HG02840 (cell line): ENCODE results near the gene ADAM15.

Source experiments
- ATAC-seq: cut with Tn5 transposase; IDR thresholded peaks from one replicate; pipeline ENCODE4 v1.9.1; 2021; ENCODE audit warnings: mild to moderate bottlenecking, moderate library complexity, moderate number of reproducible peaks; ENCODE audit not compliant: unreplicated experiment, low FRiP score

The ADAM15 gene

DNA sequence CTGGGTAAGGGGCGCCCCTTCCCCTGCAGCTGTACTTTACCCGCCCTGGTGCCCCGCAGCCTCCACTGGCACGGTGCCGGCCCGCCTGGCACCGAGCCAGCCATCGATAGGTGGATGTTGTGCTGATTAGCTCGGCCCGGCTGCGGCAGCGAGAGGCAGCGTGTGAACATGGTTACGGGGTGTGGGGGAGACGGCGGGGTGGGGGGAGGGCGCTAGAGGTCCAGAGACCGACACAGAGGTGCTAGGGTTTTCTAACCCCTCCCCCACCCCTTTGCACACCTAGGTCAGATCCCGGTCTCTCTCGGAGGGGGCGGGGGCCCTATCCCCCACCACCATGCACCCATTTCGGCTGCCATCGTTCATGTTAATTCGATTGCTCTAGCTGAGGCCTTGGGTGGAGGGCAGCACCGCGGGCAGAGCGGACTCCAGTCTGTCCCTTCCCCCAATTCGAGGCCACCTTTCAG lies 19.1 kb downstream of the ADAM15 start:
- no peak for ATAC-seq

- peak; percentile 56 for ATAC-seq
These were observed 19.8 kb downstream of the ADAM15 start for GRCh38 chr1:155070721-155071569.

DNA sequence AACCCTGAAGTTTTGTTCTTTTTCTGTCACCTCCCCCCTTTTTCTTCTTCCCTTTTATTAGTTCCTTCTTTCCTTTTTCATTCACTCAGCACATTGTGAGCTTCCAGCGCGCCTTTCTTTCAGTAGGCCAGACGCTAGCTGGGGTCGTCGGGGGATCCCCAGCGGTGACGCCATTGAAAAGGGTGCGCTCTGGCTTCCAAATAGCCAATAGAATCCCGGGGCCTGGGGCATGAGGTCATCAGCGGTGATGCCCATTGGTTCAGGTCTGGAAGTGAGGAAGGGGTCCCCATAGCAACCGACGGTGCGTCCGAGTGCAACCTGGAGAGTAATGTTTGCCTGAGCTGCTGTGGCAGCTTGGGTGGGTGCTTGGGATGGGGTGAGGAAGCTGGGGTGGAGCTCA lies 20.6 kb downstream of the ADAM15 start:
- no peak for ATAC-seq

- no peak for ATAC-seq
These were observed 21.6 kb downstream of the ADAM15 start for GRCh38 chr1:155072531-155073289.

GRCh38 chr1:155073377-155074242 lies 22.5 kb downstream of the ADAM15 start:
- ATAC-seq = no peak

DNA sequence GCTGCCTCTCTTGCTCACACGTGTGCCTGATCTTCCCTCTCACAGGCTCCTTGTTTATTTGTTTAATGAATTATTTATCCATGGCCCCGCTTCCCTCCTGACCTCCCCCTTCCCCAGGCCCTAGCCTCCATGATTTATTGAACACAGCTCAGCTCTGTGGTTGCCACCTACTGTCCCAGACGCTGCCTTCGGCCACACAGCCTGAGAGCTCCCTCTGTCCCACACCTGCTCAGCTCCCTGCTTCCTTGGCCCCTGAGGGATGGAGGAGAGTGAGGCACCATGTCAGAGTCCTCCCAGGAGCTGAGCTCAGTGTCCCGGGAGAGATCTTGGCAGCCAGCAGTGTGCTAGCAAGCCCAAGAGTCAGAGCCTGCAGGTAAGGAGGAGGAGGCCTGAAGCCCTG lies 24.4 kb downstream of the ADAM15 start:
- ATAC-seq = no peak

DNA sequence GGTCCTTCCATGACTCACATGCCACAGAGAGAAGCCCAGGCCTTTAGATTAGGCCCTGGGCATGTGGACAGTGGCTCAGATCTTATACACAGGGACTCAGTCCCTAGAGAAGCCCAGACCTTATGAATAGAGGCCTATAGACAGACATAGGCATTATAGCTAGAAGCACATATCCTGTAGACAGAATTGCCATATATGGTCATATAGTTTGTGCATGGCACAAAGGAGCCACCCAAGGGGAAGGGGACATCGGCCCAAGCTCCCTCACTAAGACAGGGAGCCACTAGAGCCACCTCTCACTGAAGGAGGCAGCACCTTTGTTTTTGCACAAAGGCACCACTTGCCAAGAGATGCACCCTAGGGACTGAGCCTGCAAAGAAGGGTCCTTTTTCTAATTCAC lies 25.3 kb downstream of the ADAM15 start:
- no peak for ATAC-seq

GRCh38 chr1:155077346-155077745 lies 26.2 kb downstream of the ADAM15 start:
- ATAC-seq = no peak

DNA sequence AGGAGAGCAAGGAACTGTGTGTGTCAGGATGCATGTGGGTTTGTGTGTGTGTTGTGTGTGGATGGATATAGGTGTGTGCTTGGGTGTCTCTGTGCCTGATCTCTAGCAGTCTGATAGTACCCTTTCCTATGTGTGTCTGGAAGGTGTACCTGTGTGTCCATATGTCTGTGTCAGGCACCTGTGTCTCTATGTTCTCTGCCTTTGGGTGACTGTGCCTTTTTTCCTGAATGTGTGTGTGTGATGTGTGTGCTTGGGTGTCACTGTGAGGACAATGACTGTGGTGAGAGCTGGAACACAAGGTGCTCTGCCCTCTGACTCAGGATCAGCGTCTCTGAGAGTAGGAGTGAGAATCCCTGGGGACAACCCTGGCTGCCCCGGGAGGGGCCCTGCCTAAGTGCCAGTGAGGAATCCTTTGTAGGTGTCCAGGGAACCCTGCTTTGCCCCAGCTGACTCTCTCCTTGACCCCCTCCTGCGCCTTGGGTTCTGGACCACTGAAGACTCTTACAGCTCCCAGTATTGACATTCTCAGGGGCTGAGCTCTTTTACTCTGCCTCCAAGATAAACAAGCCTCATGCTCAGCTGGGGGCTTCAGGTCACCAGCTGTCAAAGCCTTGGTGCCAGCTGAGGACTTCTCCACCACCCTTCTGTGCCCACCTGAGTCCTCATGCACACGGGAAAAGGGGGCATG lies 26.8 kb downstream of the ADAM15 start:
- ATAC-seq = no peak

DNA sequence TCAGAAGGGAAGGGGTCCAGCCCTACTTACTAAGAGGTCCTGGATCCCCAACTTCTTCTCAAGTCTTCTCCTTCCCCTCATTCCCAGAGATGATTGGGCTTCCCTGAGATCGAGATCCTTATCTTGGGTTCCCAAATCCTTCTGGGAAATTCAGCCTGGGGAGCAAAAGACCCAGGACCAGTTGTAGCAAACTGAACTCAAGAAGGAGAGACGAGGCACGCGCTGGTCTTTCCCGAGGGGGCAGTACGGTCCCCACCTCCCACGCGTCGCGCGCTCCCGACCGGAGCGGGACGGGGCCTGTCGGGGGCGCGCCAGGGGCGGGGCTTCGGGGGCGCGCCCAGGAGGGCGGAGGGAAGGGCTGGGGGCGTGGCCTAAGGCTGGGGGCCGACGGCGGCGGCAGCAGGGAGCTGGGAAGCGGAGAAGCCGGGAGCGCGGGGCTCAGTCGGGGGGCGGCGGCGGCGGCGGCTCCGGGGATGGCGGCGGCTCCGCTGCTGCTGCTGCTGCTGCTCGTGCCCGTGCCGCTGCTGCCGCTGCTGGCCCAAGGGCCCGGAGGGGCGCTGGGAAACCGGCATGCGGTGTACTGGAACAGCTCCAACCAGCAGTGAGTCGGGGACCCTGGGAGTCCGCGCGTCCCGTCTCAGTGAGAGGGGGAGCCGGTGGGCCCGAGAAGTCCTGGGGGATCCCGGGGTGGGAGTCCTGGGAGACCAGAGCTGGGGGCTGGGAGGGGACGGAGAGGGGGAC lies 27.5 kb downstream of the ADAM15 start, which contains the start of gene EFNA3:
Gene EFNA3 (plus strand): TSS at position 369 of the 741 bp plus-strand sequence. CDS start 105 bp downstream, at position 474.
- ATAC-seq = no peak

DNA sequence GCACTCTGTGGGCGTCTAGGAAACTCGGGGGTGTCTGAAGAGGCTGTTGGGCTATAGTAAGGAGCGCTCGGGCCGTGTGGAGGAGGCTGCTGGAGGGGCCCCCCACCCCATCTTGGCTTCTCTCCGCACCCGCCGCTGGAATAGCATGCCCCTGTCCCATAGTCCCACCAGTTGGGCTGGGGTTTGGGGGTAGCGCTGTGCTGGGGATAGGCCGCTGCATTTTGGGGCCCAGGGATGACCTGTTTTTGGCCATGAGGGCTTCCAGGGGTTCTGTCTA lies 28.0 kb downstream of the ADAM15 start:
- ATAC-seq = no peak

- no peak for ATAC-seq
These were observed 28.6 kb downstream of the ADAM15 start for GRCh38 chr1:155079487-155080311.

DNA sequence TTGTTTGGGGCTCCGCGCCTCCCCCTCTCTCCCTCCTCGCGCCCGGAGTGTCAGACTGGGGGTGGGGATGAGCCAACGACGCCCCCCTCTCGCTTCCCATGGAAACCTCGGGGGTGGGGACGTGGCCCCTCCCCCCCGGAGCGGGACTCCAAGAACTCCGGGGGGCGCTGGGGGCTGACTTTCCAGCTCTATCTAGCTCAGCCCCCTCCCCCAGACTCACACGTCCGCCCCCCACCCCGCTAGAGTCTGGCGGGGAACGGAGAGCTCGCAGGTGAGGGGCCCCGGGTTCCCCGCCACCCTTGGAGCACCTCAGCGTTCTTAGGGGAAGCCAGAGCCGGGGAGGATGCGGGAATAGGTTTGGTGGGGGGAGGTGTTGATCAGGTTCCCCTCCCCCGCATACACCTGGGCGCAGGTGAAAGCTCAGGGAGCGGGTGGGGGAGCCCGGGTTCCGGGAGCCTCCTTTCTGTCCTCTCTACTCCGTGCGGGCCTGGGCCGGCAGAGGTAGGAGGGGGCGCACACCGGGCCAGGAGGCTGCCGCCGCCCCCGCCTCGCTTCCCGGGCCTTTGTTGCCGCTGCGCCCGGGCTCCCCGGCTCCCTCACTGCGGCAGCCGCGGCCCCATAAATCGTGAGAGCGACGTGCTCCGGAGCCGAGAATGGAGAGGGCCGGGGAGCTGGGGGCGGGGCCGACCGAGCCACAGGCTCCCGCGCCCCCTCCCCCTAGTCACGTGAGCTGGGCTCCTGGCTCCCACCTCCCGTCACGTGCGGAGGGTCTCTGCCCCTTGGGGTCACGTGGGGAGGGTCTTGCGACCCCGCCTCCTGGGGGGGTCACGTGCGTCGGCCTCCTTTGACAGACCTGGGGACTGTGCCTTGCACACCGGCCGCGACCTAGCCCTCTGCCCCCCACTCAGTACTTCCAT lies 29.5 kb downstream of the ADAM15 start:
- no peak for ATAC-seq

GRCh38 chr1:155081472-155082300 lies 30.6 kb downstream of the ADAM15 start:
- ATAC-seq = no peak

DNA sequence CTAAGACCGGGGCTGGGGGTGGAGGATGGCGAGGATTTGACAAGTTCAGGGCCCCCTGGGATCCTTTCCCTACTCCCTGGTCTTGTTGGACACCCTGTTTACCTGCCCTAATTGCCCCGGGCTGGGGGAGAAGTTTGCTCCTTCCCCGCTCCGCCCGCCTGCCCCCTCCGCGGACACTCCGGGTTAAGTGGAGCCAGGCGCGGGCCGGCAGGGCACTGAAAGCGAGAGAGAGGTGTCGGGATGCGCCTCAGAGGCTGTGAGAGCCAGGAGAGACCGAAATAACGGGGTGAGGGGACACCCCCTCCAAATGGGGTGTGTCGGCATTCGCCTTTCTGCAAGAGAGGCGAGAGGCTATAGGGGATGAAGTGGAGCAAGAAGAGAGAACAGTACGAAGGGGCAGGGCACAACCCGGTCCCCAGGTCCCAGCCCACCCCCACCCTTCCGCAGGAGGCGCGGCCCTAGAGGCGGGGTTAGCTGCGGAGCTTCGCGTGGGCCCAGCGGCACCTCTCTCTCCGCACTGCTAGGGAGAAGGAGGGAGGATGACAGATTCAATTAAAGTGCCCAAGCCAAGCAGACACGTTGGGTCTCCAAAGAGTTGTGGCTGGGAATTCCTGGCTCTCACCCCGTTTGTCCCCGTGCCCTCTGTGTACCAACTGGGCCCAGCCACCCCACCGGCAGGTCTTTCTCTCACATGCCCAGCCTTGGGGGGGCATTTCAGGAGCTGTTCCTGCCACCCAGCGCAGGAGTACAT lies 31.4 kb downstream of the ADAM15 start:
- no peak for ATAC-seq

GRCh38 chr1:155083052-155083541 lies 32.0 kb downstream of the ADAM15 start:
- ATAC-seq = no peak
